K562 (cell line): ENCODE data around the gene MATR3. TPM values are rescaled to one million over a fixed set of nuclear protein-coding genes. Genes with fewer than 3 reads are reported as not detected.

Experiments used
- BHLHE40 ChIP-seq: IDR thresholded peaks from 2 replicates; pipeline ENCODE4 v1.6.1; 2011; ENCODE audit warnings: low read length, improper control_type of control experiment
- KLF16 ChIP-seq: IDR thresholded peaks from 2 replicates; pipeline ENCODE4 v1.6.1; 2016; ENCODE audit warnings: antibody characterized with exemption
- L3MBTL2 ChIP-seq: fragments of 450-650 bp; IDR thresholded peaks from 2 replicates; pipeline ENCODE4 v1.6.1; 2016; ENCODE audit warnings: mild to moderate bottlenecking, moderate library complexity
- MYNN ChIP-seq, 2 experiments: sonication (generic); formaldehyde crosslinking in 1 of 2; IDR thresholded peaks; 2 replicates each; pipeline versions ENCODE4 v1.5.0 to v1.6.1; 2016 to 2020; ENCODE audit warnings: antibody characterized with exemption in 1 of 2, missing genetic modification reagents in 1 of 2
- NFE2 ChIP-seq: IDR thresholded peaks from 2 replicates; pipeline ENCODE4 v1.6.1; 2014; ENCODE audit warnings: antibody characterized with exemption, low read depth
- RAD21 ChIP-seq, 2 experiments: fragments of 250-450 bp in 1 of 2; fragments of 450-650 bp in 1 of 2; sonication (Bioruptor Pico) in 1 of 2; formaldehyde crosslinking in 1 of 2; IDR thresholded peaks in 1 of 2; conservative IDR thresholded peaks in 1 of 2; 2 replicates each; pipeline versions ENCODE4 v1.4.0 to v1.8.0; 2020 to 2022; ENCODE audit warnings: mild to moderate bottlenecking in 2 of 2, moderate library complexity in 1 of 2
- RB1 ChIP-seq: fragments of 450-650 bp; IDR thresholded peaks from 2 replicates; pipeline ENCODE4 v1.6.1; 2017; ENCODE audit warnings: low read depth, mild to moderate bottlenecking
- SMC3 ChIP-seq: conservative IDR thresholded peaks from 2 replicates; pipeline ENCODE4 v1.6.1; 2011; ENCODE audit warnings: low read depth, low read length, improper control_type of control experiment; ENCODE audit not compliant: insufficient read depth
- SOX6 ChIP-seq: fragments of 450-650 bp; IDR thresholded peaks from 2 replicates; pipeline ENCODE4 v1.6.1; 2014; ENCODE audit warnings: mild to moderate bottlenecking
- WHSC1 ChIP-seq: IDR thresholded peaks from one replicate; pipeline ENCODE4 v1.6.1; 2012; ENCODE audit warnings: low read length, control low read depth, inconsistent platforms
- YY1 ChIP-seq, 3 experiments: IDR thresholded peaks; 2 replicates each; pipeline ENCODE4 v1.6.1; 2011; ENCODE audit warnings: low read length in 2 of 3, mild to moderate bottlenecking in 2 of 3, moderate library complexity in 2 of 3, borderline replicate concordance in 1 of 3, control low read depth in 1 of 3, low read depth in 1 of 3; ENCODE audit not compliant: insufficient read depth in 3 of 3, insufficient replicate concordance in 2 of 3, control insufficient read depth in 1 of 3, insufficient read length in 1 of 3; ENCODE audit errors: extremely low read depth in 1 of 3
- ZNF354B ChIP-seq: fragments of 250-450 bp; sonication (Bioruptor Pico); IDR thresholded peaks from 2 replicates; pipeline ENCODE4 v1.4.0; 2020
- polyA plus RNA-seq, 8 experiments: library from polyadenylated mRNA; depleted of rRNA in 4 of 8; stranded (reverse) in 5 of 8; unstranded in 3 of 8; fragments of >200 nt; fragmentation: Nextera tagmentation in 2 of 8; fragmentation: Illumina TruSeq in 1 of 8; extraction: Ambion mirVana in 2 of 8; extraction: Trizol in 1 of 8; gene quantifications; 2 replicates each; pipeline versions ENCODE4 v1.2.1 to v1.2.3, GENCODE V29; 2011 to 2014; ENCODE audit warnings: inconsistent platforms in 1 of 8, missing spikeins in 1 of 8
- total RNA-seq, 7 experiments: library from RNA; depleted of rRNA in 6 of 7; stranded (reverse); fragments of >200 nt in 6 of 7; fragmentation: Illumina TruSeq in 2 of 7; extraction: Trizol in 2 of 7; gene quantifications; 2 replicates each; pipeline versions ENCODE4 v1.2.1 to v1.2.3, GENCODE V29; 2011 to 2021; ENCODE audit warnings: low replicate concordance in 1 of 7
- TF ChIP-seq, protein P1 (sequence below), 2 experiments: fragments of 450-650 bp; formaldehyde crosslinking in 1 of 2; IDR thresholded peaks; 2 replicates each; pipeline versions ENCODE4 v1.4.0 to v1.6.1; 2014 to 2020; ENCODE audit warnings: mild to moderate bottlenecking in 2 of 2, borderline replicate concordance in 1 of 2, low read depth in 1 of 2
- TF ChIP-seq, protein P2 (sequence below): fragments of 450-650 bp; IDR thresholded peaks from 2 replicates; pipeline ENCODE4 v1.6.1; 2017; ENCODE audit warnings: antibody characterized with exemption, mild to moderate bottlenecking

Gene MATR3
- total and polyA plus RNA-seq, 9 of the 15 experiments (the other 6 are each of a cell fraction or from before 2014, with no cell fraction given), result 150 to 425 (median 263) TPM

DNA sequence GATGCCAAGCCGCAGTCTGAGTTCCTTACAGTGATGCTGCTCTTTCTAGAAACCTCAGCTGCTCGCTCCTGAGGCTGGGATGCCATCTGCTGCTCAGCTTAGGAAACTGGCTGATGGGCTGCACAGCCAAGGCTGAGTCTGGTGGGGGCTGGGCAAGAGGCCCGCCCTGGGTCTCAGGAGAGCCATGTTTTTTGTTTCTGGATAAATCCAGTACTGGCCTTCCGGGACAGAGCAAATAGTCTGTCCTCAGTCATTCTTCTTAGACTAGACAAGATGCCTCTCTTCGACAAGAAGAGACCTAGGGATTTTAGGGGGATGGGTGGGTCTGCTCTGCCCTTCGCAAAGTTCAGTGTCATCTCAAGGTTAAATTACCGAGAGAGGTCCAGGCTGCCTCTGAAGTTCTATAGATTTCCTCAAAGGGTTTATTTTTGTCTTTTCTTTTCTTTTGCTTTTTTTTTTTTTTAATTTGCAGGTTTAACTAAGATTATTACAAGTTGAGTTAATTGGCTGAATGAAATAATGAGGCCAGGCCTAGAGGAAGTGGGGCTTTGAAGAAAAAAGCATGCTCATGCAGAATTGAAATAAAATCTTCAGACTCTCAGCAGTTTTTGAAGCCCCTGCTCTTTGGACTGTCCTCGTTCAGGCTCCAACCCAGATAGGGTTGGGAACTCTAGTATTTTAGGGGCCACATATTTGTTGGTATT lies 30.6 kb upstream of the MATR3 start (continued):
- 0 out of 2 replicates have a peak, but pooled peaks have one; percentile 54 for TF ChIP-seq KLF16
- TF ChIP-seq SOX6, result peak; percentile 49; the same call in 1 of the 2 replicates
- TF ChIP-seq, protein P1, sequence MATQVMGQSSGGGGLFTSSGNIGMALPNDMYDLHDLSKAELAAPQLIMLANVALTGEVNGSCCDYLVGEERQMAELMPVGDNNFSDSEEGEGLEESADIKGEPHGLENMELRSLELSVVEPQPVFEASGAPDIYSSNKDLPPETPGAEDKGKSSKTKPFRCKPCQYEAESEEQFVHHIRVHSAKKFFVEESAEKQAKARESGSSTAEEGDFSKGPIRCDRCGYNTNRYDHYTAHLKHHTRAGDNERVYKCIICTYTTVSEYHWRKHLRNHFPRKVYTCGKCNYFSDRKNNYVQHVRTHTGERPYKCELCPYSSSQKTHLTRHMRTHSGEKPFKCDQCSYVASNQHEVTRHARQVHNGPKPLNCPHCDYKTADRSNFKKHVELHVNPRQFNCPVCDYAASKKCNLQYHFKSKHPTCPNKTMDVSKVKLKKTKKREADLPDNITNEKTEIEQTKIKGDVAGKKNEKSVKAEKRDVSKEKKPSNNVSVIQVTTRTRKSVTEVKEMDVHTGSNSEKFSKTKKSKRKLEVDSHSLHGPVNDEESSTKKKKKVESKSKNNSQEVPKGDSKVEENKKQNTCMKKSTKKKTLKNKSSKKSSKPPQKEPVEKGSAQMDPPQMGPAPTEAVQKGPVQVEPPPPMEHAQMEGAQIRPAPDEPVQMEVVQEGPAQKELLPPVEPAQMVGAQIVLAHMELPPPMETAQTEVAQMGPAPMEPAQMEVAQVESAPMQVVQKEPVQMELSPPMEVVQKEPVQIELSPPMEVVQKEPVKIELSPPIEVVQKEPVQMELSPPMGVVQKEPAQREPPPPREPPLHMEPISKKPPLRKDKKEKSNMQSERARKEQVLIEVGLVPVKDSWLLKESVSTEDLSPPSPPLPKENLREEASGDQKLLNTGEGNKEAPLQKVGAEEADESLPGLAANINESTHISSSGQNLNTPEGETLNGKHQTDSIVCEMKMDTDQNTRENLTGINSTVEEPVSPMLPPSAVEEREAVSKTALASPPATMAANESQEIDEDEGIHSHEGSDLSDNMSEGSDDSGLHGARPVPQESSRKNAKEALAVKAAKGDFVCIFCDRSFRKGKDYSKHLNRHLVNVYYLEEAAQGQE (IDR thresholded peaks at IDR 0.05; ENCODE audit: borderline replicate concordance), result peak; percentile 92
- TF ChIP-seq, protein P1 (CRISPR knock-in tag; IDR thresholded peaks at IDR 0.05; ENCODE audit: low read depth), result no peak
- peak; percentile 95 for TF ChIP-seq RAD21 (CRISPR knock-in tag; conservative IDR thresholded peaks at IDR 0.05 in 1 of 2, IDR thresholded peaks at IDR 0.05 in 1 of 2)
- TF ChIP-seq L3MBTL2, result 0 out of 2 replicates have a peak, but pooled peaks have one; percentile 31
- peak; percentile 70; the same call in 1 of the 2 replicates for TF ChIP-seq RB1
- 0 out of 2 replicates have a peak, but pooled peaks have one; percentile 64 for TF ChIP-seq MYNN (IDR thresholded peaks at IDR 0.05)
- TF ChIP-seq MYNN (CRISPR knock-in tag; IDR thresholded peaks at IDR 0.05), result no peak
- TF ChIP-seq ZNF354B (CRISPR knock-in tag), result no peak
- TF ChIP-seq YY1 (IDR thresholded peaks at IDR 0.05; ENCODE audit: borderline replicate concordance in 1 of 3, control insufficient read depth in 1 of 3, extremely low read depth in 1 of 3, insufficient read depth in 3 of 3, insufficient read length in 1 of 3, insufficient replicate concordance in 2 of 3, low read depth in 1 of 3, low read length in 2 of 3), result peak in 2 of 3 experiments; percentile 72 to 74
- no peak for TF ChIP-seq WHSC1
- peak; percentile 75 for TF ChIP-seq NFE2
- TF ChIP-seq, protein P2, sequence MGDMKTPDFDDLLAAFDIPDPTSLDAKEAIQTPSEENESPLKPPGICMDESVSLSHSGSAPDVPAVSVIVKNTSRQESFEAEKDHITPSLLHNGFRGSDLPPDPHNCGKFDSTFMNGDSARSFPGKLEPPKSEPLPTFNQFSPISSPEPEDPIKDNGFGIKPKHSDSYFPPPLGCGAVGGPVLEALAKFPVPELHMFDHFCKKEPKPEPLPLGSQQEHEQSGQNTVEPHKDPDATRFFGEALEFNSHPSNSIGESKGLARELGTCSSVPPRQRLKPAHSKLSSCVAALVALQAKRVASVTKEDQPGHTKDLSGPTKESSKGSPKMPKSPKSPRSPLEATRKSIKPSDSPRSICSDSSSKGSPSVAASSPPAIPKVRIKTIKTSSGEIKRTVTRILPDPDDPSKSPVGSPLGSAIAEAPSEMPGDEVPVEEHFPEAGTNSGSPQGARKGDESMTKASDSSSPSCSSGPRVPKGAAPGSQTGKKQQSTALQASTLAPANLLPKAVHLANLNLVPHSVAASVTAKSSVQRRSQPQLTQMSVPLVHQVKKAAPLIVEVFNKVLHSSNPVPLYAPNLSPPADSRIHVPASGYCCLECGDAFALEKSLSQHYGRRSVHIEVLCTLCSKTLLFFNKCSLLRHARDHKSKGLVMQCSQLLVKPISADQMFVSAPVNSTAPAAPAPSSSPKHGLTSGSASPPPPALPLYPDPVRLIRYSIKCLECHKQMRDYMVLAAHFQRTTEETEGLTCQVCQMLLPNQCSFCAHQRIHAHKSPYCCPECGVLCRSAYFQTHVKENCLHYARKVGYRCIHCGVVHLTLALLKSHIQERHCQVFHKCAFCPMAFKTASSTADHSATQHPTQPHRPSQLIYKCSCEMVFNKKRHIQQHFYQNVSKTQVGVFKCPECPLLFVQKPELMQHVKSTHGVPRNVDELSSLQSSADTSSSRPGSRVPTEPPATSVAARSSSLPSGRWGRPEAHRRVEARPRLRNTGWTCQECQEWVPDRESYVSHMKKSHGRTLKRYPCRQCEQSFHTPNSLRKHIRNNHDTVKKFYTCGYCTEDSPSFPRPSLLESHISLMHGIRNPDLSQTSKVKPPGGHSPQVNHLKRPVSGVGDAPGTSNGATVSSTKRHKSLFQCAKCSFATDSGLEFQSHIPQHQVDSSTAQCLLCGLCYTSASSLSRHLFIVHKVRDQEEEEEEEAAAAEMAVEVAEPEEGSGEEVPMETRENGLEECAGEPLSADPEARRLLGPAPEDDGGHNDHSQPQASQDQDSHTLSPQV, result peak; percentile 21; the same call in 1 of the 2 replicates
- 0 out of 2 replicates have a peak, but pooled peaks have one; percentile 26 for TF ChIP-seq BHLHE40
- TF ChIP-seq SMC3, result peak; percentile 87
